Measurements from ENCODE around the gene TIMM8B.

GRCh38 chr11:112121981-112122615 is 35.5 kb upstream of the TIMM8B start:
- no peak for TF ChIP-seq L3MBTL2 (conservative IDR thresholded peaks at IDR 0.05)
- no peak for TF ChIP-seq NFRKB (IDR thresholded peaks at IDR 0.05)
- TF ChIP-seq SUZ12 (IDR thresholded peaks at IDR 0.05), result no peak
- TF ChIP-seq FOXK2 (IDR thresholded peaks at IDR 0.05), result no peak
- TF ChIP-seq ELF4 (IDR thresholded peaks at IDR 0.05), result no peak
- no peak for TF ChIP-seq SP1 (IDR thresholded peaks at IDR 0.05)
